DOHH2 (cell line): Measurements from ENCODE around the gene FNDC11.

ENCODE experiments used
- CTCF ChIP-seq: fragments of 200-600 bp; sonication (generic); IDR thresholded peaks from one replicate; pipeline ENCODE4 v1.5.1; 2014; ENCODE audit warnings: antibody characterized with exemption, mild to moderate bottlenecking, low read depth, low read length; ENCODE audit not compliant: poor library complexity, severe bottlenecking
- EZH2phosphoT487 ChIP-seq: fragments of 200-600 bp; sonication (generic); IDR thresholded peaks from 2 replicates; pipeline ENCODE4 v1.6.1; 2017; ENCODE audit warnings: borderline replicate concordance, mild to moderate bottlenecking, antibody characterized with exemption, low read length, moderate library complexity, mixed read lengths

GRCh38 chr20:63574156-63574828 lies 20.3 kb downstream of the FNDC11 start, which contains the start of gene HELZ2:
- TF ChIP-seq CTCF (no peak), EZH2phosphoT487 (no peak)
